ENCODE measurements around the gene RBM39.
"Not testable (repeated sequence)": the region's sequence is repeated elsewhere in the genome, so short reads cannot be mapped to it uniquely, and the experiment has no call there.

The RBM39 gene

GRCh38 chr20:35741892-35742740 is at the start of gene RBM39:
Gene RBM39 (minus strand): TSS chr20:35742260. CDS start chr20:35740874, 1,386 bp downstream.
- Mint-ChIP-seq H3K36me3 (peaks cover 27% of the 10 kb centered on the region), H3K9me3 (no peaks in the 10 kb centered on the region), H3K27me3 (no peaks in the 10 kb centered on the region), H3K4me1 (peaks cover 42% of the 10 kb centered on the region), H3K4me3 (peak within 1 kb of the TSS; percentile 100), H3K27ac (peak within 1 kb of the TSS; percentile 100)

- Mint-ChIP-seq H3K4me1 (peaks cover 43% of the 10 kb centered on the region), H3K9me3 (no peaks in the 10 kb centered on the region), H3K4me3 (no peak overlapping the region), H3K27me3 (no peaks in the 10 kb centered on the region), H3K36me3 (peaks cover under 1% of the 10 kb centered on the region), H3K27ac (no peak overlapping the region)
These were observed 49.8 kb upstream of the RBM39 start for GRCh38 chr20:35791821-35792220.

- H3K27ac Mint-ChIP-seq, result no peak overlapping the region
- H3K4me3 Mint-ChIP-seq, result no peak overlapping the region
- H3K9me3 Mint-ChIP-seq, result no peaks in the 10 kb centered on the region
- H3K36me3 Mint-ChIP-seq, result peaks cover 1% of the 10 kb centered on the region
- H3K4me1 Mint-ChIP-seq, result peaks cover 36% of the 10 kb centered on the region
- no peaks in the 10 kb centered on the region for H3K27me3 Mint-ChIP-seq
These were observed 49.0 kb upstream of the RBM39 start for GRCh38 chr20:35791097-35791496.

- H3K27me3 Mint-ChIP-seq, result no peaks in the 10 kb centered on the region
- H3K4me1 Mint-ChIP-seq, result peaks cover 24% of the 10 kb centered on the region
- no peak overlapping the region for H3K27ac Mint-ChIP-seq
- peaks cover 1% of the 10 kb centered on the region for H3K36me3 Mint-ChIP-seq
- no peaks in the 10 kb centered on the region for H3K9me3 Mint-ChIP-seq
- H3K4me3 Mint-ChIP-seq, result no peak overlapping the region
These were observed 46.7 kb upstream of the RBM39 start for GRCh38 chr20:35788796-35789195.

- H3K9me3 Mint-ChIP-seq, H3K27me3 Mint-ChIP-seq, H3K4me3 Mint-ChIP-seq, H3K36me3 Mint-ChIP-seq, H3K27ac Mint-ChIP-seq: not testable (repeated sequence)
- H3K4me1 Mint-ChIP-seq, result peaks cover 23% of the 10 kb centered on the region
These were observed 43.5 kb upstream of the RBM39 start for GRCh38 chr20:35785541-35785940.

- not testable (repeated sequence) for H3K27me3 Mint-ChIP-seq, H3K27ac Mint-ChIP-seq, H3K36me3 Mint-ChIP-seq, H3K4me3 Mint-ChIP-seq, H3K9me3 Mint-ChIP-seq
- peaks cover 26% of the 10 kb centered on the region for H3K4me1 Mint-ChIP-seq
These were observed 41.8 kb upstream of the RBM39 start for GRCh38 chr20:35783811-35784210.

GRCh38 chr20:35776513-35777101 is 34.5 kb upstream of the RBM39 start:
- Mint-ChIP-seq H3K27me3 (no peaks in the 10 kb centered on the region), H3K36me3 (peaks cover 11% of the 10 kb centered on the region), H3K4me1 (peaks cover 68% of the 10 kb centered on the region), H3K4me3 (peak overlapping the region; percentile 20), H3K9me3 (peaks cover 1% of the 10 kb centered on the region), H3K27ac (peak overlapping the region; percentile 82)

- Mint-ChIP-seq H3K27ac (peak overlapping the region; percentile 41), H3K4me3 (peak overlapping the region; percentile 90), H3K9me3 (peaks cover 7% of the 10 kb centered on the region), H3K4me1 (peaks cover 70% of the 10 kb centered on the region), H3K36me3 (peaks cover 16% of the 10 kb centered on the region), H3K27me3 (no peaks in the 10 kb centered on the region)
These were observed 32.3 kb upstream of the RBM39 start for GRCh38 chr20:35774391-35774790.

GRCh38 chr20:35773154-35773751 is 31.2 kb upstream of the RBM39 start:
- Mint-ChIP-seq H3K9me3 (peaks cover 7% of the 10 kb centered on the region), H3K27me3 (no peaks in the 10 kb centered on the region), H3K27ac (peak overlapping the region; percentile 93), H3K4me3 (peak overlapping the region; percentile 90), H3K36me3 (peaks cover 14% of the 10 kb centered on the region), H3K4me1 (peaks cover 76% of the 10 kb centered on the region)

- Mint-ChIP-seq H3K27ac (peak overlapping the region; percentile 93), H3K4me3 (peak overlapping the region; percentile 90), H3K27me3 (no peaks in the 10 kb centered on the region), H3K9me3 (peaks cover 7% of the 10 kb centered on the region), H3K36me3 (peaks cover 16% of the 10 kb centered on the region), H3K4me1 (peaks cover 76% of the 10 kb centered on the region)
These were observed 30.6 kb upstream of the RBM39 start for GRCh38 chr20:35772563-35773058.

GRCh38 chr20:35771689-35772562 is 29.9 kb upstream of the RBM39 start, which contains the start of gene PHF20:
Gene PHF20 (plus strand): TSS chr20:35772015. CDS start chr20:35801523, 29,508 bp downstream.
- Mint-ChIP-seq H3K27me3 (no peaks in the 10 kb centered on the region), H3K9me3 (peaks cover 7% of the 10 kb centered on the region), H3K27ac (peak within 1 kb of the TSS; percentile 93), H3K4me3 (peak within 1 kb of the TSS; percentile 90), H3K4me1 (peaks cover 74% of the 10 kb centered on the region), H3K36me3 (peaks cover 16% of the 10 kb centered on the region)

- peak overlapping the region; percentile 82 for H3K4me3 Mint-ChIP-seq
- peaks cover 16% of the 10 kb centered on the region for H3K36me3 Mint-ChIP-seq
- peak overlapping the region; percentile 93 for H3K27ac Mint-ChIP-seq
- peaks cover 7% of the 10 kb centered on the region for H3K9me3 Mint-ChIP-seq
- no peaks in the 10 kb centered on the region for H3K27me3 Mint-ChIP-seq
- H3K4me1 Mint-ChIP-seq, result peaks cover 72% of the 10 kb centered on the region
These were observed 29.3 kb upstream of the RBM39 start for GRCh38 chr20:35771367-35771688.

- H3K4me1 Mint-ChIP-seq, result peaks cover 61% of the 10 kb centered on the region
- H3K27me3 Mint-ChIP-seq, result no peaks in the 10 kb centered on the region
- H3K36me3 Mint-ChIP-seq, result peaks cover 14% of the 10 kb centered on the region
These were observed 26.9 kb upstream of the RBM39 start for GRCh38 chr20:35768731-35769664.

More at GRCh38 chr20:35768731-35769664, 26.9 kb upstream of the RBM39 start:
- Mint-ChIP-seq H3K9me3 (peaks cover 7% of the 10 kb centered on the region), H3K27ac (peak overlapping the region; percentile 100), H3K4me3 (peak overlapping the region; percentile 87)

Measured in activated naive CD4-positive, alpha-beta T cell treated with anti-CD3 and anti-CD28 coated beads, Interleukin-2, amount 50 U/mL, for 24 hours (primary cell).